GDM1 (cell line): ENCODE measurements around the gene HDAC3.

Experiments
- DNase-seq: peaks from one replicate; lab custom pipeline; 2025; lab: John Stamatoyannopoulos, UW

Gene HDAC3

GRCh38 chr5:141602606-141603005, 34.0 kb downstream of the HDAC3 start:
- no peak for DNase-seq

- no peak for DNase-seq
Observed at GRCh38 chr5:141598391-141599345, 38.0 kb downstream of the HDAC3 start.

GRCh38 chr5:141597814-141598213, 38.8 kb downstream of the HDAC3 start:
- no peak for DNase-seq

GRCh38 chr5:141597394-141597793, 39.3 kb downstream of the HDAC3 start:
- DNase-seq = no peak

GRCh38 chr5:141596867-141597266, 39.8 kb downstream of the HDAC3 start:
- no peak for DNase-seq

- DNase-seq = no peak
Observed at GRCh38 chr5:141590127-141590526, 46.5 kb downstream of the HDAC3 start.

- DNase-seq = no peak
Observed at GRCh38 chr5:141586246-141586645, 50.4 kb downstream of the HDAC3 start.

- no peak for DNase-seq
Observed at GRCh38 chr5:141585594-141585993, 51.1 kb downstream of the HDAC3 start.

GRCh38 chr5:141574122-141574510, 62.5 kb downstream of the HDAC3 start:
- DNase-seq = no peak

- DNase-seq = no peak
Observed at GRCh38 chr5:141573489-141574121, 63.0 kb downstream of the HDAC3 start.
